SK-N-SH treated with all-trans-retinoic acid at 6 μM for 48 hours (cell line): ENCODE results near the gene MNX1.

Source experiments
- ATAC-seq: fragments of 200-7000 bp; cut with Tn5 transposase; 3 replicates; pipeline ENCODE4 v1.9.1; 2020; ENCODE audit warnings: mild to moderate bottlenecking, moderate library complexity
- ARNTL ChIP-seq: fragments of 450-650 bp; formaldehyde crosslinking; IDR thresholded peaks from 2 replicates; pipeline ENCODE4 v1.5.0; 2020; ENCODE audit warnings: low read depth, mild to moderate bottlenecking, moderate library complexity, borderline replicate concordance
- BACH2 ChIP-seq: fragments of 250-450 bp; sonication (Bioruptor Pico); IDR thresholded peaks from 2 replicates; pipeline ENCODE4 v1.9.0; 2021; ENCODE audit warnings: mild to moderate bottlenecking, borderline replicate concordance
- CSDC2 ChIP-seq: fragments of 250-450 bp; sonication (Bioruptor Pico); IDR thresholded peaks from 2 replicates; pipeline ENCODE4 v1.5.0; 2020; ENCODE audit warnings: mild to moderate bottlenecking, moderate library complexity
- ESRRG ChIP-seq: fragments of 250-450 bp; sonication (Bioruptor Pico); IDR thresholded peaks from 2 replicates; pipeline ENCODE4 v1.6.1; 2021; ENCODE audit warnings: mild to moderate bottlenecking
- GLIS3 ChIP-seq: fragments of 250-450 bp; sonication (Bioruptor Pico); IDR thresholded peaks from 2 replicates; pipeline ENCODE4 v1.5.0; 2020; ENCODE audit warnings: mild to moderate bottlenecking, moderate library complexity
- ISL1 ChIP-seq: fragments of 250-450 bp; sonication (Bioruptor Pico); IDR thresholded peaks from 2 replicates; pipeline ENCODE4 v2.1.2; 2022; ENCODE audit warnings: mild to moderate bottlenecking, moderate library complexity
- OSR1 ChIP-seq: fragments of 250-450 bp; sonication (Bioruptor Pico); IDR thresholded peaks from 2 replicates; pipeline ENCODE4 v1.8.0; 2022; ENCODE audit warnings: moderate library complexity, mild to moderate bottlenecking, inconsistent platforms
- PATZ1 ChIP-seq: fragments of 250-450 bp; sonication (Bioruptor Pico); IDR thresholded peaks from 2 replicates; pipeline ENCODE4 v1.8.0; 2020; ENCODE audit warnings: mild to moderate bottlenecking, moderate library complexity, borderline replicate concordance
- POU6F1 ChIP-seq: fragments of 250-450 bp; sonication (Bioruptor Pico); IDR thresholded peaks from 2 replicates; pipeline ENCODE4 v1.8.0; 2021; ENCODE audit warnings: low read depth, mild to moderate bottlenecking, moderate library complexity, borderline replicate concordance
- RARB ChIP-seq: fragments of 250-450 bp; sonication (Bioruptor Pico); IDR thresholded peaks from 2 replicates; pipeline ENCODE4 v1.8.0; 2021; ENCODE audit warnings: mild to moderate bottlenecking, moderate library complexity
- SNAI2 ChIP-seq: fragments of 250-450 bp; sonication (Bioruptor Pico); IDR thresholded peaks from 2 replicates; pipeline ENCODE4 v1.5.0; 2020; ENCODE audit warnings: mild to moderate bottlenecking, moderate library complexity
- TCF4 ChIP-seq: fragments of 250-450 bp; sonication (Bioruptor Pico); IDR thresholded peaks from 2 replicates; pipeline ENCODE4 v1.8.0; 2021; ENCODE audit warnings: mild to moderate bottlenecking, moderate library complexity, borderline replicate concordance
- TOX ChIP-seq: fragments of 250-450 bp; sonication (Bioruptor Pico); IDR thresholded peaks from 2 replicates; pipeline ENCODE4 v1.8.0; 2021; ENCODE audit warnings: mild to moderate bottlenecking, moderate library complexity, borderline replicate concordance
- ZC3H10 ChIP-seq: fragments of 250-450 bp; sonication (Bioruptor Pico); IDR thresholded peaks from 2 replicates; pipeline ENCODE4 v1.5.1; 2021; ENCODE audit warnings: mild to moderate bottlenecking, moderate library complexity
- ZFP3 ChIP-seq: fragments of 250-450 bp; sonication (Bioruptor Pico); IDR thresholded peaks from 2 replicates; pipeline ENCODE4 v1.5.0; 2020; ENCODE audit warnings: mild to moderate bottlenecking, moderate library complexity
- ZFP30 ChIP-seq: fragments of 450-650 bp; formaldehyde crosslinking; IDR thresholded peaks from 2 replicates; pipeline ENCODE4 v1.5.0; 2022; ENCODE audit warnings: mild to moderate bottlenecking, moderate library complexity
- ZNF565 ChIP-seq: fragments of 450-650 bp; formaldehyde crosslinking; conservative IDR thresholded peaks from 2 replicates; pipeline ENCODE4 v1.5.0; 2020; ENCODE audit warnings: low read depth, mild to moderate bottlenecking, moderate library complexity
- ZNF70 ChIP-seq: fragments of 450-650 bp; formaldehyde crosslinking; IDR thresholded peaks from 2 replicates; pipeline ENCODE4 v1.5.0; 2020; ENCODE audit warnings: mild to moderate bottlenecking, moderate library complexity
- ZNF8 ChIP-seq: fragments of 450-650 bp; formaldehyde crosslinking; IDR thresholded peaks from 2 replicates; pipeline ENCODE4 v1.5.0; 2020; ENCODE audit warnings: mild to moderate bottlenecking, moderate library complexity
- TF ChIP-seq, protein P1 (sequence below): fragments of 250-450 bp; sonication (Bioruptor Pico); IDR thresholded peaks from 2 replicates; pipeline ENCODE4 v1.5.1; 2021; ENCODE audit warnings: mild to moderate bottlenecking, moderate library complexity
- TF ChIP-seq, protein P2 (sequence below): fragments of 250-450 bp; sonication (Bioruptor Pico); IDR thresholded peaks from 2 replicates; pipeline ENCODE4 v1.5.1; 2020; ENCODE audit warnings: low read depth, mild to moderate bottlenecking, moderate library complexity
- TF ChIP-seq, protein P3 (sequence below): fragments of 250-450 bp; sonication (Bioruptor Pico); IDR thresholded peaks from 2 replicates; pipeline ENCODE4 v1.5.0; 2020; ENCODE audit warnings: mild to moderate bottlenecking, moderate library complexity

Gene MNX1

DNA sequence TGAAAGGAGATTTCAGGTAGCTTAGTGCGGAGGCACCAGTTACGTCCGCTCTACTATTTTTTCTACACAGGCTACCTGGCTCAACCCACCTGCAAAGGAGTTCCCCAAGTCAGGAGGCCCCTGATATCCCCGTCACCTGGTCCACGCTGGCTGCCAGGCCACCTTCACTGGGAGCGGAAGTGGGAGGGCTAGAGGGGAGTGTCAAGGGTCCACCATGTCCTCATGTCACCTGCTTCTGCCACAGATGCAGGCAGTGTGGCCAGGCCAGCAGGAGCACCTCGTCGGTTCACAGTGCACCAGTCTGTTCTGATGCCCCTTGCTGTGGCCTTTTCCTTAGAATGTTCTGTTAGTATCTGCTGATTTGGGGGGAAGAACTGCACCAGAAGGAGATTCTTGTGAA lies 44.1 kb downstream of the MNX1 start:
- TF ChIP-seq ZFP3 (CRISPR knock-in tag): no peak
- no peak for TF ChIP-seq CSDC2
- TF ChIP-seq, protein P1, sequence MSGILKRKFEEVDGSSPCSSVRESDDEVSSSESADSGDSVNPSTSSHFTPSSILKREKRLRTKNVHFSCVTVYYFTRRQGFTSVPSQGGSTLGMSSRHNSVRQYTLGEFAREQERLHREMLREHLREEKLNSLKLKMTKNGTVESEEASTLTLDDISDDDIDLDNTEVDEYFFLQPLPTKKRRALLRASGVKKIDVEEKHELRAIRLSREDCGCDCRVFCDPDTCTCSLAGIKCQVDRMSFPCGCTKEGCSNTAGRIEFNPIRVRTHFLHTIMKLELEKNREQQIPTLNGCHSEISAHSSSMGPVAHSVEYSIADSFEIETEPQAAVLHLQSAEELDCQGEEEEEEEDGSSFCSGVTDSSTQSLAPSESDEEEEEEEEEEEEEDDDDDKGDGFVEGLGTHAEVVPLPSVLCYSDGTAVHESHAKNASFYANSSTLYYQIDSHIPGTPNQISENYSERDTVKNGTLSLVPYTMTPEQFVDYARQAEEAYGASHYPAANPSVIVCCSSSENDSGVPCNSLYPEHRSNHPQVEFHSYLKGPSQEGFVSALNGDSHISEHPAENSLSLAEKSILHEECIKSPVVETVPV: no peak
- TF ChIP-seq, protein P2, sequence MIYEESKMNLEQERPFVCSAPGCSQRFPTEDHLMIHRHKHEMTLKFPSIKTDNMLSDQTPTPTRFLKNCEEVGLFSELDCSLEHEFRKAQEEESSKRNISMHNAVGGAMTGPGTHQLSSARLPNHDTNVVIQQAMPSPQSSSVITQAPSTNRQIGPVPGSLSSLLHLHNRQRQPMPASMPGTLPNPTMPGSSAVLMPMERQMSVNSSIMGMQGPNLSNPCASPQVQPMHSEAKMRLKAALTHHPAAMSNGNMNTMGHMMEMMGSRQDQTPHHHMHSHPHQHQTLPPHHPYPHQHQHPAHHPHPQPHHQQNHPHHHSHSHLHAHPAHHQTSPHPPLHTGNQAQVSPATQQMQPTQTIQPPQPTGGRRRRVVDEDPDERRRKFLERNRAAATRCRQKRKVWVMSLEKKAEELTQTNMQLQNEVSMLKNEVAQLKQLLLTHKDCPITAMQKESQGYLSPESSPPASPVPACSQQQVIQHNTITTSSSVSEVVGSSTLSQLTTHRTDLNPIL (CRISPR knock-in tag): no peak
- TF ChIP-seq TOX (CRISPR knock-in tag): no peak
- no peak for TF ChIP-seq OSR1 (CRISPR knock-in tag)
- TF ChIP-seq, protein P3, sequence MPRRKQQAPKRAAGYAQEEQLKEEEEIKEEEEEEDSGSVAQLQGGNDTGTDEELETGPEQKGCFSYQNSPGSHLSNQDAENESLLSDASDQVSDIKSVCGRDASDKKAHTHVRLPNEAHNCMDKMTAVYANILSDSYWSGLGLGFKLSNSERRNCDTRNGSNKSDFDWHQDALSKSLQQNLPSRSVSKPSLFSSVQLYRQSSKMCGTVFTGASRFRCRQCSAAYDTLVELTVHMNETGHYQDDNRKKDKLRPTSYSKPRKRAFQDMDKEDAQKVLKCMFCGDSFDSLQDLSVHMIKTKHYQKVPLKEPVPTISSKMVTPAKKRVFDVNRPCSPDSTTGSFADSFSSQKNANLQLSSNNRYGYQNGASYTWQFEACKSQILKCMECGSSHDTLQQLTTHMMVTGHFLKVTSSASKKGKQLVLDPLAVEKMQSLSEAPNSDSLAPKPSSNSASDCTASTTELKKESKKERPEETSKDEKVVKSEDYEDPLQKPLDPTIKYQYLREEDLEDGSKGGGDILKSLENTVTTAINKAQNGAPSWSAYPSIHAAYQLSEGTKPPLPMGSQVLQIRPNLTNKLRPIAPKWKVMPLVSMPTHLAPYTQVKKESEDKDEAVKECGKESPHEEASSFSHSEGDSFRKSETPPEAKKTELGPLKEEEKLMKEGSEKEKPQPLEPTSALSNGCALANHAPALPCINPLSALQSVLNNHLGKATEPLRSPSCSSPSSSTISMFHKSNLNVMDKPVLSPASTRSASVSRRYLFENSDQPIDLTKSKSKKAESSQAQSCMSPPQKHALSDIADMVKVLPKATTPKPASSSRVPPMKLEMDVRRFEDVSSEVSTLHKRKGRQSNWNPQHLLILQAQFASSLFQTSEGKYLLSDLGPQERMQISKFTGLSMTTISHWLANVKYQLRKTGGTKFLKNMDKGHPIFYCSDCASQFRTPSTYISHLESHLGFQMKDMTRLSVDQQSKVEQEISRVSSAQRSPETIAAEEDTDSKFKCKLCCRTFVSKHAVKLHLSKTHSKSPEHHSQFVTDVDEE (CRISPR knock-in tag): no peak
- TF ChIP-seq POU6F1 (CRISPR knock-in tag): no peak
- no peak for TF ChIP-seq ZFP30
- no peak for TF ChIP-seq ARNTL (CRISPR knock-in tag)
- TF ChIP-seq PATZ1: no peak
- no peak for TF ChIP-seq SNAI2
- no peak for TF ChIP-seq RARB
- TF ChIP-seq TCF4: no peak
- TF ChIP-seq ZNF70: no peak
- no peak for TF ChIP-seq BACH2 (CRISPR knock-in tag)
- TF ChIP-seq ESRRG (CRISPR knock-in tag): no peak
- TF ChIP-seq ZNF565: no peak
- TF ChIP-seq GLIS3: no peak
- no peak for TF ChIP-seq ZNF8 (CRISPR knock-in tag)

DNA sequence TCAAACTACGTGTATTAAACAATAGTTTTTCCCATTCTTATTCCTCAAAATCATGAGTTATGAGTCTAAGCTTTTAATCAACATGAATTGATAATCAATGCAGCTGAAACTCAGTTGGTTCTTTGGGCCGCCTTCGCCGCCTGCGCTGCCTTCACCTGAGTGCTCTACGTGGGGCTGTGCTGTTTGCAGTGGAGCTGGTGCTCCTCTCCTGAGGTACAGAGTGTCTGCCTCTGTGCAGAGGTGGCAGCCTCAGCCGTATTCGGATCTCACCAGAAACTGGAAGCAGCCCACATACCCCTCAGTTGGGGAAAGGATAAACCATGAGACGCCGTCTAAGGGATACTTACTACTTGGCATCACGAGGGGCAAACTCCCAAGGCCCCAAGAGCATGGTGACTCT lies 45.5 kb downstream of the MNX1 start:
- TF ChIP-seq, protein P2 (CRISPR knock-in tag): no peak
- TF ChIP-seq TCF4 (no peak), BACH2 (CRISPR knock-in tag) (no peak), ISL1 (no peak), TOX (CRISPR knock-in tag) (no peak), CSDC2 (no peak), GLIS3 (no peak)
- no peak for ATAC-seq

More for the DNA sequence above, 44.1 kb downstream of the MNX1 start:
- ATAC-seq: no peak

GRCh38 chr7:156963472-156963871 lies 47.0 kb downstream of the MNX1 start:
- TF ChIP-seq ZC3H10 (CRISPR knock-in tag) (no peak), TCF4 (no peak), BACH2 (CRISPR knock-in tag) (no peak), ZNF565 (no peak), SNAI2 (no peak), TOX (CRISPR knock-in tag) (no peak)
- ATAC-seq: no peak
